ENCODE data around the gene FICD. TPM values are rescaled to one million over a fixed set of nuclear protein-coding genes. Genes with fewer than 3 reads are reported as not detected.

FICD gene
- total and polyA plus RNA-seq, 9 of the 15 experiments (the other 6 are each of a cell fraction or from before 2014, with no cell fraction given) = 0.88 to 4.5 (median 1.9) TPM

GRCh38 chr12:108562348-108563135, 47.5 kb downstream of the FICD start, which contains the start of gene ISCU (continued):
- TF ChIP-seq SFPQ (IDR thresholded peaks at IDR 0.05; ENCODE audit: low read depth, low read length) (no peak), ZKSCAN3 (CRISPR knock-in tag; IDR thresholded peaks at IDR 0.05) (no peak), NCOA2 (IDR thresholded peaks at IDR 0.05; ENCODE audit: partially characterized antibody in 2 of 2) (no peak), ZNF277 (CRISPR knock-in tag; IDR thresholded peaks at IDR 0.05; ENCODE audit: borderline replicate concordance) (no peak), POLR2AphosphoS5 (IDR thresholded peaks at IDR 0.05; ENCODE audit: control insufficient read depth, insufficient read depth, low read depth, low read length) (peak; percentile 19), KLF16 (IDR thresholded peaks at IDR 0.05) (no peak), SMARCB1 (IDR thresholded peaks at IDR 0.05; ENCODE audit: insufficient read length, low read depth) (no peak), ETS2 (tag; IDR thresholded peaks at IDR 0.05; ENCODE audit: borderline replicate concordance, poor library complexity, severe bottlenecking) (no peak), ZBTB12 (CRISPR knock-in tag; IDR thresholded peaks at IDR 0.05) (peak; percentile 95), MYC (IDR thresholded peaks at IDR 0.05; ENCODE audit: low read depth, low read length) (peak; percentile 74), MYC (CRISPR knock-in tag; IDR thresholded peaks at IDR 0.05; ENCODE audit: borderline replicate concordance, low read depth) (0 out of 2 replicates have a peak, but pooled peaks have one; percentile 35), ZC3H4 (CRISPR knock-in tag; IDR thresholded peaks at IDR 0.05; ENCODE audit: borderline replicate concordance) (0 out of 2 replicates have a peak, but pooled peaks have one; percentile 63), C11orf30 (IDR thresholded peaks at IDR 0.05; ENCODE audit: low read depth) (peak; percentile 94), MTA2 (IDR thresholded peaks at IDR 0.05; ENCODE audit: low read depth) (no peak), ZNF280A (IDR thresholded peaks at IDR 0.05; ENCODE audit: low read depth, partially characterized antibody) (no peak), MAX (CRISPR knock-in tag; IDR thresholded peaks at IDR 0.05) (peak; percentile 88; the same call in 1 of the 2 replicates), KAT8 (IDR thresholded peaks at IDR 0.05; ENCODE audit: low read depth) (no peak), ARID3B (CRISPR knock-in tag; IDR thresholded peaks at IDR 0.05; ENCODE audit: borderline replicate concordance) (no peak)

Measured in K562 (cell line).